HEK293T (cell line): ENCODE results near the gene EGFR.

Experiments
- CTCF ChIA-PET: fragments of 350-600 bp; formaldehyde crosslinking; extraction: SDS; loops from one replicate; lab custom pipeline; 2021; ENCODE audit warnings: antibody characterized with exemption, inconsistent platforms; lab: Yijun Ruan, JAX
- POLR2A ChIA-PET: fragments of 350-600 bp; formaldehyde crosslinking; extraction: SDS; loops from one replicate; lab custom pipeline; 2020; ENCODE audit warnings: antibody characterized with exemption, inconsistent platforms; lab: Yijun Ruan, JAX
- DNase-seq: peaks from one replicate; pipeline ENCODE4 v3.0.0; 2012; ENCODE audit warnings: mixed read lengths; ENCODE audit errors: extremely low spot score
- ARNT ChIP-seq: fragments of 450-650 bp; IDR thresholded peaks from 2 replicates; pipeline ENCODE4 v1.6.1; 2017; ENCODE audit warnings: mild to moderate bottlenecking
- BHLHE40 ChIP-seq: fragments of 450-650 bp; IDR thresholded peaks from 2 replicates; pipeline ENCODE4 v1.6.1; 2016; ENCODE audit warnings: mild to moderate bottlenecking, moderate library complexity, borderline replicate concordance
- CTBP1 ChIP-seq: fragments of 450-650 bp; IDR thresholded peaks from 2 replicates; pipeline ENCODE4 v1.6.1; 2016; ENCODE audit warnings: borderline replicate concordance
- ELF4 ChIP-seq: fragments of 450-650 bp; IDR thresholded peaks from 2 replicates; pipeline ENCODE4 v1.6.1; 2017; ENCODE audit warnings: antibody characterized with exemption
- FOXA1 ChIP-seq: fragments of 450-650 bp; IDR thresholded peaks from 2 replicates; pipeline ENCODE4 v1.6.1; 2016; ENCODE audit warnings: mild to moderate bottlenecking
- FOXK2 ChIP-seq: fragments of 450-650 bp; IDR thresholded peaks from 2 replicates; pipeline ENCODE4 v1.6.1; 2016; ENCODE audit warnings: mild to moderate bottlenecking
- FOXM1 ChIP-seq: fragments of 450-650 bp; IDR thresholded peaks from 2 replicates; pipeline ENCODE4 v1.6.1; 2017; ENCODE audit warnings: mild to moderate bottlenecking, borderline replicate concordance
- HDGF ChIP-seq: fragments of 450-650 bp; IDR thresholded peaks from 2 replicates; pipeline ENCODE4 v1.6.1; 2017; ENCODE audit warnings: antibody characterized with exemption, borderline replicate concordance
- L3MBTL2 ChIP-seq: fragments of 450-650 bp; conservative IDR thresholded peaks from 2 replicates; pipeline ENCODE4 v1.6.1; 2016; ENCODE audit warnings: mild to moderate bottlenecking
- LEF1 ChIP-seq: fragments of 450-650 bp; IDR thresholded peaks from 2 replicates; pipeline ENCODE4 v1.6.1; 2017; ENCODE audit warnings: mild to moderate bottlenecking, borderline replicate concordance
- NFRKB ChIP-seq: fragments of 450-650 bp; IDR thresholded peaks from 2 replicates; pipeline ENCODE4 v1.6.1; 2016; ENCODE audit warnings: mild to moderate bottlenecking, moderate library complexity
- SP1 ChIP-seq: fragments of 450-650 bp; IDR thresholded peaks from 2 replicates; pipeline ENCODE4 v1.6.1; 2017
- SUZ12 ChIP-seq: fragments of 450-650 bp; IDR thresholded peaks from 2 replicates; pipeline ENCODE4 v1.6.1; 2016; ENCODE audit warnings: mild to moderate bottlenecking
- TARDBP ChIP-seq: fragments of 450-650 bp; IDR thresholded peaks from 2 replicates; pipeline ENCODE4 v1.6.1; 2016
- ZNF384 ChIP-seq: fragments of 450-650 bp; IDR thresholded peaks from 2 replicates; pipeline ENCODE4 v1.6.1; 2016
- TF ChIP-seq, protein P1 (sequence below): fragments of 450-650 bp; IDR thresholded peaks from 2 replicates; pipeline ENCODE4 v1.6.1; 2016

Gene EGFR

GRCh38 chr7:55156919-55157763 lies 138.3 kb downstream of the EGFR start:
- ChIA-PET CTCF (no interaction called here), POLR2A (no interaction called here)
- no peak for DNase-seq
- TF ChIP-seq L3MBTL2 (no peak), FOXM1 (no peak), SP1 (no peak), TARDBP (no peak), SUZ12 (no peak), NFRKB (no peak), ARNT (no peak), BHLHE40 (no peak), HDGF (no peak), FOXK2 (no peak), CTBP1 (no peak), ZNF384 (no peak), ELF4 (no peak), FOXA1 (no peak)
- TF ChIP-seq, protein P1, sequence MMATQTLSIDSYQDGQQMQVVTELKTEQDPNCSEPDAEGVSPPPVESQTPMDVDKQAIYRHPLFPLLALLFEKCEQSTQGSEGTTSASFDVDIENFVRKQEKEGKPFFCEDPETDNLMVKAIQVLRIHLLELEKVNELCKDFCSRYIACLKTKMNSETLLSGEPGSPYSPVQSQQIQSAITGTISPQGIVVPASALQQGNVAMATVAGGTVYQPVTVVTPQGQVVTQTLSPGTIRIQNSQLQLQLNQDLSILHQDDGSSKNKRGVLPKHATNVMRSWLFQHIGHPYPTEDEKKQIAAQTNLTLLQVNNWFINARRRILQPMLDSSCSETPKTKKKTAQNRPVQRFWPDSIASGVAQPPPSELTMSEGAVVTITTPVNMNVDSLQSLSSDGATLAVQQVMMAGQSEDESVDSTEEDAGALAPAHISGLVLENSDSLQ, result no peak

- TF ChIP-seq LEF1 (no peak), ELF4 (no peak), CTBP1 (no peak), BHLHE40 (no peak), ZNF384 (no peak), SP1 (no peak), FOXA1 (no peak), L3MBTL2 (no peak), FOXK2 (no peak), SUZ12 (no peak), NFRKB (no peak), HDGF (no peak), FOXM1 (no peak), ARNT (no peak), TARDBP (no peak)
- TF ChIP-seq, protein P1, result no peak
- ChIA-PET CTCF (no interaction called here), POLR2A (no interaction called here)
- no peak for DNase-seq
Observed at GRCh38 chr7:55157764-55158105, 138.9 kb downstream of the EGFR start.

DNA sequence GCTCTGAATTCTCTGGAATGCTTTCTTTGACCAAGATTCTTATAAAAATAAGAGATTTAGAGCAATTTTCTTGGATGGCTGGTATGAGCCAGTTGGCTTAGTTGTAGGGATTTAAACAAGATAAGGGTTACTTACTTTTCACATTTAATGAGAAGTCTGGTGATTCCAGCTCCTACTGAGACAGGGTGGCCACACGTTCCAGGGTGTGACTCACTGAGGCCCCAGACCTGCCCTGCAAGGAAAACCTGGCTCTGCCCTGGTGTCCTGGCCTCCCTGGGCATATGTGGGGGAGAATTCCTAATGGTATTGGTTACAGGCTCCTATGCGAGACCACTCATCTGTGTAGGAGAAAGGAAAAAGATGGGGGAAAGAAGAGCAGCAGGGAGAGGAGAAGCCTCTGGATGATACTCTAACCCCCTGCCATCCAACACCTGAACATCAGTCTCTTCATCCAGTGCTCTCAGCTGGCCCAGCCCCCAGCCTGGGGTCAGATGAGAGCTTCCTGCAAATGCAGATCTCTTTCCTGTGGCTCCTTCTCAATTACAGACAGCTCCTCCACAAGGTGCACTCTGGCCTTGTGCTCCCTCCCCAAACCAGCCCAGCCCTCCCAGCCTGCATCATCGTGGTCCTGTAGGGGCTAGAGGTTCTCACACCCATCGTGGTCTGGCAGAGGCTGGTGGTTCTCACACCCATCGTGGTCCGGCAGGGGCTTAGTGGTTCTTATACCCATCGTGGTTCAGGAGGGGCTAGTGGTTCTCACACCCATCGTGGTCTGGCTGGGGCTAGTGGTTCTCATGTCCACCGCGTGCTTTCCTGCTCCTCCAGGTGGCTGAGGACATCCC lies 139.9 kb downstream of the EGFR start:
- CTCF ChIA-PET, result no interaction called here
- no peak for DNase-seq
- TF ChIP-seq FOXM1, result no peak
- no peak for TF ChIP-seq ELF4
- TF ChIP-seq ZNF384, result no peak
- TF ChIP-seq TARDBP, result no peak
- TF ChIP-seq SP1, result no peak
- TF ChIP-seq BHLHE40, result no peak
- TF ChIP-seq SUZ12, result no peak
- no peak for TF ChIP-seq CTBP1
- no peak for TF ChIP-seq L3MBTL2
- no peak for TF ChIP-seq NFRKB
- no peak for TF ChIP-seq HDGF
- TF ChIP-seq ARNT, result no peak
- TF ChIP-seq FOXA1, result no peak
- no peak for TF ChIP-seq LEF1
- TF ChIP-seq FOXK2, result no peak
- TF ChIP-seq, protein P1, result no peak
- POLR2A ChIA-PET, result no interaction called here

DNA sequence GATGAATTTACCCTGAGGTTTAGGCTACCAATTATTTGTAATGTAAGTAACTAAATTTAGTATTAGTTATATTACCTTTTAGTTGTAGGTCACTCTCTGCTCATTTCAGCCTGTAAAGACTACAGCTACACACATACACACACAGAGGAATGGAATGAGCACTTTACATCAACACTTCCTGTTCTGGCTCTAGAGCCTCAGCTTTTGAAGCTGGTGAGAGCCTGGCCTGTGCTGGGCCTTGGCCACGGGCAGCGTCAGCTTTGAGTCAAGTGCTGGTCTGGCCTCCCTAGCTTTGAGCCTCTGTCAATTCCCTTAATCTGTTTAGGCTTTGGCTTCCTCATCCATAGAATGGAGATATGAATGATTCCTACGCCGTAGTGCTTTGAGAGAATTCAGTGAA lies 141.7 kb downstream of the EGFR start:
- TF ChIP-seq FOXA1, result no peak
- no peak for TF ChIP-seq FOXK2
- TF ChIP-seq FOXM1, result no peak
- TF ChIP-seq BHLHE40, result no peak
- ChIA-PET POLR2A (no interaction called here), CTCF (no interaction called here)
- no peak for DNase-seq

DNA sequence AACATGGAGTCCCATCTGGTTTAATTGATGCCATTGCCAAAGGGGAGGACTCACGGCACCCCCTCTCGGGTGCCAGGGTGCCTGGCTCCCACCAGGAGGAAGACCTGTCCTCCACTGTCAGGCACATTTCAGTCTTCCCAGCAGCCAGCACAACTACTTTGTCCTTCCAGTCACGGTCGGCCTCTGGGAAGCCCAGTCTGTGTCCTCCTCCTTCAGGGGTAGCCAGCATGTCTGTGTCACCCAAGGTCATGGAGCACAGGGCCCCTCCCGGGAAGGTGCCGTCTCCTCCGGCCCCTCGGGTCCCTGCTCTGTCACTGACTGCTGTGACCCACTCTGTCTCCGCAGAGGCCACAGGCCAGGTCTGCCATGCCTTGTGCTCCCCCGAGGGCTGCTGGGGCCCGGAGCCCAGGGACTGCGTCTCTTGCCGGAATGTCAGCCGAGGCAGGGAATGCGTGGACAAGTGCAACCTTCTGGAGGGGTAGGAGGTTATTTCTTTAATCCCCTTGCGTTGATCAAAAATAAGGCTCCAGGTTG lies 142.4 kb downstream of the EGFR start:
- TF ChIP-seq, protein P1, result no peak
- TF ChIP-seq NFRKB (no peak), FOXK2 (no peak), L3MBTL2 (no peak), LEF1 (no peak), FOXM1 (no peak), HDGF (no peak)
- POLR2A ChIA-PET, result no interaction called here
- CTCF ChIA-PET, result no interaction called here
- DNase-seq, result no peak
